Measurements from ENCODE around the gene MED15.
"Not testable (repeated sequence)": the region's sequence is repeated elsewhere in the genome, so short reads cannot be mapped to it uniquely, and the experiment has no call there.

The MED15 gene

GRCh38 chr22:20533095-20533878 is 25.9 kb downstream of the MED15 start:
- no peak for DNase-seq

- no peak for DNase-seq
Measured at GRCh38 chr22:20533879-20534265, 26.5 kb downstream of the MED15 start.

GRCh38 chr22:20536590-20537324 is 29.3 kb downstream of the MED15 start:
- DNase-seq: no peak

DNA sequence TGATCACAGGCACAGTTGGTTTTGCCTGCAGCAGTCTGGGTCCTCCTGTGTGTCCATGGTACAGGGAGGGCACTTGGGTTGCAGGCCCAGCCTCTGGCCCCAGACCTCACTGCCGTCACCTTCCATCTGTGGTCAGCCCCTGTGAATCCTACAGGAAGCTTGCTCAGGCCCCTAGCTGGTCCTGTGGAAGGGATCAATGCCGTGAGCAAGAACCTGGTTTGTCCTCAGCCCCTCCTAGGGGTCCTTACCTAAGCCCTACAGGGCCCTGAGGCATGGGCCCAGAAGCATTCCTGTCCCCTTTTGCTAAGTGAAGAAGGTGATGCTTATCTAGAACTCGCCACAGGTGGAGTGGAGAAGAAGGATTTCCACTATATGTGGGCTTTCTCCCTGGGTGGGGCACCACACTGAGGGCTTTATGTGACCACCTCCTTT is 29.9 kb downstream of the MED15 start:
- no peak for DNase-seq

- DNase-seq: no peak
Measured at GRCh38 chr22:20537983-20538382, 30.6 kb downstream of the MED15 start.

GRCh38 chr22:20538875-20539274 is 31.5 kb downstream of the MED15 start:
- DNase-seq: not testable (repeated sequence)

GRCh38 chr22:20542055-20542454 is 34.6 kb downstream of the MED15 start:
- no peak for DNase-seq

- no peak for DNase-seq
Measured at GRCh38 chr22:20542736-20543135, 35.3 kb downstream of the MED15 start.

DNA sequence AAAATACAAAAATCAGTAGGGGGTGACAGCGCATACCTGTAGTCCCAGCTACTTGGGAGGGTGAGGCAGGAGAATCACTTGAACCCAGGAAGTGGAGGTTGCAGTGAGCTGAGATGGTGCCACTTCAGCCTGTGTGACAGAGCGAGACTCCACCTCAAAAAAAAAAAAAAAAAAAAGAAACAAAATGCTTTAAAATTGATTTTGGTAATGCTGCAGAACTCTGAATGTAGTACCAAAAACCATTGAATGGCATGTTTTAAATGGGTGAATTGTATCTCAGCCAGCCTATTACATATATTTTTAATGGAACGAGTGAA is 37.9 kb downstream of the MED15 start:
- DNase-seq: not testable (repeated sequence)

GRCh38 chr22:20545681-20546521 is 38.5 kb downstream of the MED15 start:
- no peak for DNase-seq

DNA sequence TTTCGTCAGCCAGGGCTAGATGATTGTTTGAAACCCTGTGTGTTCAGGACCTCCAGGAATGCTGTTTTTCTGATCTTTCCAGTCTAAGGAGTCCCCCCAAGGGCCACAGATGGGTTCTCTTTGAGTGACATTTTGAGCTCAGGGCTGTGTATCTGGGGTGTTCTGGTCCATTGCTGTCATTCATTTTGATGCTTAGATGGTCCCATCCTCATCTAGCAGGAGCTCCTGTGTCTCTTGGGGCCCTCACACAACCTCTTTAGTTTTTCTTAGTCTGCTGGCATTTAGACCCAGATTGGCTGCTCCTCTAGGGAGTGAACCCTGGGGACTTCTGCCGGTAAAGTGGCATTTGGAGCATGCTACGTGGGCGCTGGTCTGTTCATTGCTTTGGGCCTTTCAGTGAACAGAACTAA is 39.1 kb downstream of the MED15 start:
- no peak for DNase-seq

- DNase-seq: no peak
Measured at GRCh38 chr22:20547029-20547428, 39.6 kb downstream of the MED15 start.

DNA sequence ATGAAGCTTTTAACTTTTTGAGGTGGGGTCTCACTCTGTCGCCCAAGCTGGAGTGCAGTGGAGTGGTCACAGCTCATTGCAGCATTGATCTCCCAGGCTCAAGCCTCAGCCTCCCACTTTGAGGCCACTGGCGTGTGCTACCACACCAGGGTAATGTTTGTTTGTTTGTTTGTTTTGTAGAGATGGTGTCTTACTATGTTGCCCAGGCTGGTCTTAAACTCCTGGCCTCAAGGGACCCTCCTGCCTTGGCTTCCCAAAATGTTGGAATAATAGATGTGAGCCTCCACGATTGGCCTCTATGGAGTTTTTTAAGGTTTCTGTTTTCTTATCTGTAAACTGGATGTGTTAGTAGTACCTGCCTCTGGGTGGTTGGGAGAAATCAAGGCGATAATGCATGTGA is 41.4 kb downstream of the MED15 start:
- DNase-seq: no peak

- DNase-seq: peak; percentile 65
Measured at GRCh38 chr22:20549232-20549841, 41.9 kb downstream of the MED15 start.

DNA sequence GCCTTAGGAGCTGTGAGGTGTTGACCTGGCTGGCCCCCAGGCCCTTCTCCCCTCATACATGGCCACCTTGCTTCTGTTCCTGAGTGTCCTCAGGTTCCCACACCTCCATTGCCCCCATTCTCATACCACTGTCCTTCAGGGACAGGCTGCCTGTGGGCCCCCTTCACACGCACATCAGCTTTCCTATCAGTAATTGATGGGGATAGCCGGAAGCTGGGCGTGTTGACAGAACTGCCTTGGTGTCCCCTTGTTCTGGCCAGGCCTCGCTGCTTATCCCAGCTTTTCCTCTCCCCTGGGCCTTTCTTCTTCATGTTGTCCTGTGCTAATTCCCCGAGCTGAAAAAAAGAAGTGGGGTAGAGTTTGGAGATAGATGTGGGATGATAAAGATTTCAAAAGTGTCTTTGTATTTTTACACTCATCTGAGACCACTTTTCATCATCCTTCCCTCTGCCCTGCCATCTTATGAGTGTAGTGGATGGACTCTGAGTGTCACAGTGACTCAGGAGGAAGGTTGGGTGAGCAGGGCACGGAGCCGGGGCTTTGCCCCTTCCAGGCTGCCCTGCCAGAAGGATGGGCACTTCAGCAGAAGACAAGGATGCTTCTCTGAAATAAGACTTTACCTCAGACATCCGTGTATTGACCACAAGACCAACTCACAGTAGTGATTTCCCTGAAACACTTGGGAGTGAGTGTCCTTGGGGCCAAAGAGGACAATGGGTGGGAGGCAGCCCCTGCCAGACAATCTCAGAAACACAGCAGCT is 42.8 kb downstream of the MED15 start:
- DNase-seq: no peak

- DNase-seq: peak; percentile 44
Measured at GRCh38 chr22:20550851-20551744, 43.7 kb downstream of the MED15 start.

DNA sequence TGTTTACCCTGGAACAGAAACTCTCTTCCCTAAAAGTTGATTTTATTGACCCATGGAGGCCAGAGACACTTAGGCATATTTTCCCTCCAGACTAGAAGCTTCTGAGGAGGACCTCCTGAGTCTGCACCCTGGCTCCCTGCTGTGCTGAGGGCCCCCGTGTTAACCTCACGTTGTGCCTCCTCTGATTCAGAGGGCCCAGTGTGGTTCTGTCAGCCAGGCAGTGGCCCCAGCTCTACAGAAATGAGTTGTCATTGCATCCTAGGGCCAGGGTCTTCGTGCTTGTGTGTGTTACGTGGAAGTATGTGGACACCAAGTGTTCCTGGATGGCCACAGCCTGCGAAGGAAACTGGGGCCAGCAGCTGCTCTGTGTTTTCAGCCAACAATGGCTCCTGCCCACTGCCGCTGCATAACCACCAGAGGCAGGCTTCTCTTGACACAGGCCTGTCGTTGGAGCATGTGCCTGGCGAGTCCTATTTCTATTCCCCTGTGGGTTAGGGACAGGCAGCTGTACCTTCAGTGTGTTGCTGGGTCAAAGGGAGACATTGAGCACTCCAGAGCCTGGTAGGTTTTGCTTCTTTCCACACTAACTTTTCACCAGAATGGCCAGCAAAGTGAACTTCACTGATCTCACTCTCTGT is 44.5 kb downstream of the MED15 start:
- DNase-seq: peak; percentile 34

GRCh38 chr22:20552443-20553401 is 45.3 kb downstream of the MED15 start:
- DNase-seq: no peak

- no peak for DNase-seq
Measured at GRCh38 chr22:20553947-20554741, 46.7 kb downstream of the MED15 start.
